NCI-H2081 (cell line): Measurements from ENCODE around the gene PYROXD2.

Experiments used
- DNase-seq, 2 experiments: peaks; one replicate each; lab custom pipeline; 2025; lab: John Stamatoyannopoulos, UW

Gene PYROXD2

DNA sequence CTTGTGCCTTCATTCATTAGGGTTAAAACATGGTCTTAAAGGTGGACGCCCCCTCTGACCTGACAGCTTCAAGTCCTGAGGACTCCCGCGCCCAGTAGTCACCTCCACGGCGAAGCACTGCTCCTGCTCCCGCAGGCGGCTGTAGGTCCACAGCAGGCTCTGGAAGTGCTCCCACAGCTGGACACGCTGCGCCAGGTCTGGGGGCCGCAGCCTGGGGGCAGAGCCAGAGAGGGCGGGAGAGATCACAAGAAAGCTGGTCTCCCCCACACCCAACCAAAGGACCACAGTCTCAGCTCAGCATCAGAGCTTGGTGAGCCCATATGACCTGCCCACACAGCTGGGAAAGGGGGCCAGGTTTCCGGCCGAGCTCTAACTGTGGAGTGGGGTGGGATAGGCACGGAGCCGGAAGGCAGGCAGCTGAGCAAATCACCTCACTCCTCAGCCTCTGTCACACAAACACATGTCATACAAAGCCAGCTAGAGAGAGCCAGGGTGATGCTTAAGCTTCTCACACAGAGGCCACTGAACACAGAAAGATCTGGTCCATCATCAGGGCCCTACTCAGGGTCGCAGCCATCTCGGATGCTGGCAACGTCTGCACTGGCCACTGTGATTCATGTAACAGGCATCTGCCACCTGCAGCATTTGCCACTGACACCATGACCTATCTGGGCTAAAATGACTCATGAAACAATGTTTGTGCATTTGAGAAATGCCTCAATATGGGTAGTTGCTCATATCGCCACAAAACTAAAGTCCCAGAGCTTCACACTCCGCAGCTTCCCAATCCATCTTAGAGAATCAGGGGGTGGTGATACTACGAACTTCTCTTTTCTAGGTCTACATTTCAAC, 19.1 kb upstream of the PYROXD2 start:
- DNase-seq = no peak

DNA sequence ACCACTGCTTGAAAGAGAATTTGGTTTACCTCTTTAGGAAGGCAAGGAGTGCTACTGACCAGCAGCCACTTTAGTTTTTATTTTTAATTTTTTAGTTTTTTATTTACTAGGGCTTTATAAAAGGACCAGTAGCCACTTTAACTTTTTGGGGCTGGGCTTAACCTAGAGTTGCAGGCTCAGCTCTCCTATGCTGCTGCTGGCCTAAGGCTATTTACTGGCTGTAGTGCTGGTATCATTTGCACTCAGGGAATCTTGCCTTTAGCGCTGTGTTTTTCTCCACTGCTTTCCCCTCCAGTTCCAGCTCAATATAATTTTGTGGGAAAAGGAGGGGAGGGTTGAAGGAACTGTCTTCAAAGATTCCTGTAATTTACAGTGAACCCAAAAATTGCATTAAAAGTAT, 18.4 kb upstream of the PYROXD2 start:
- DNase-seq = no peak

DNA sequence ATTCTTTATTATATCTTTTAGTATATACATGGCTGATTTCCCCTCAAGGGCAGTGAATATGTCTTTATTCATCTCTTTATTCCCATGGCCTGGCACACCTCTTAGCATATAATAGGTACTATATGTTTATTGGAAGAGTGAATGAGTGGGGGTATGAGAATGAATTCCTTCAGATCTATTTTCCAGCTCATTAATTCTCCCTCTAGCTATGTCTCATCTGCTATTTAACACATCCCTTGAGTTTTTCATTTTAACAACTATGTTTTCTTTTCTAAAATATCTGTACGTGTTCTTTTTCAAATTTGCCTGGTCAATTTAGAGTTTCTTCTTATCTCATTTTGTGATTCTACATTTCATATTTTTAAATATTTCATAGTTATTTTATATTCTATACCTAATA, 17.3 kb upstream of the PYROXD2 start:
- no peak for DNase-seq

DNA sequence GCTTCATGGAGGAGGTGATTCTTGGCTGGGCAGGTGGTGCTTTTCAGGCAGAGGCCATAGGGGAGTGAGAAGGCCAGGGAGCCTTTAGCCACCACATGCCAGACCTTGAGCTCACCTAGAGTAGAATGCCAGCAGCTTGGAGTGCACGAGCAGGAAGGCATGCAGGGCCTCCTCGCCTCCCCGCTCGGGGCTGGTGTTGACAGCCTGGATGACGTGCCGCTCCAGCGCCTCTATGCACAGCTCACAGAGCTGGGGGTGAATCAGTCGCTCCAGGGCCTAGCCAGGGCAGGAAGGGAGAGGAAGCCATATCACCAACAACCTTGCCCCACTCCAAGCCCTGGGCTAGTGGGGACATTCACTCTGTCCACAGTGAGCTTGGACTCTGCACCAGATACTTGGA, 16.0 kb upstream of the PYROXD2 start:
- no peak for DNase-seq

DNA sequence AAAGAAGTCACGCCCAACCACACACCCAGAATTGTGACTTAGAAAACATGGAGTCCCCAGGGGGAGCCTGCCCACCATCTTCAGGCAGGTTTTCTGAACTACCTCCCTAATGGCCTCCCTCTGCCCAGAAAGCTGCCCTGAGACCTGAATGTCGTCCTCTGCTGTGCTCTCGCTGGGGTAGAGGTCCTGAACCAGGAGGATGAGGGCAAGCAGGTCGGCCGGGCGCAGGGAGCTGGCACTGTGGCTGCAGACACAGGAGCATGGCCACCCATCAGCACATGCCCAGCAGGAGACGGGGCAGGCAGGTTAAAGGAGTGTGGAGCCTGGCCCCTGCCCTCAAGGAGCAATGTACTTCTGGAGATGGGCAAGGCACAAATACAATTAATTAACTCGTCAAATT, 15.4 kb upstream of the PYROXD2 start:
- DNase-seq = no peak

DNA sequence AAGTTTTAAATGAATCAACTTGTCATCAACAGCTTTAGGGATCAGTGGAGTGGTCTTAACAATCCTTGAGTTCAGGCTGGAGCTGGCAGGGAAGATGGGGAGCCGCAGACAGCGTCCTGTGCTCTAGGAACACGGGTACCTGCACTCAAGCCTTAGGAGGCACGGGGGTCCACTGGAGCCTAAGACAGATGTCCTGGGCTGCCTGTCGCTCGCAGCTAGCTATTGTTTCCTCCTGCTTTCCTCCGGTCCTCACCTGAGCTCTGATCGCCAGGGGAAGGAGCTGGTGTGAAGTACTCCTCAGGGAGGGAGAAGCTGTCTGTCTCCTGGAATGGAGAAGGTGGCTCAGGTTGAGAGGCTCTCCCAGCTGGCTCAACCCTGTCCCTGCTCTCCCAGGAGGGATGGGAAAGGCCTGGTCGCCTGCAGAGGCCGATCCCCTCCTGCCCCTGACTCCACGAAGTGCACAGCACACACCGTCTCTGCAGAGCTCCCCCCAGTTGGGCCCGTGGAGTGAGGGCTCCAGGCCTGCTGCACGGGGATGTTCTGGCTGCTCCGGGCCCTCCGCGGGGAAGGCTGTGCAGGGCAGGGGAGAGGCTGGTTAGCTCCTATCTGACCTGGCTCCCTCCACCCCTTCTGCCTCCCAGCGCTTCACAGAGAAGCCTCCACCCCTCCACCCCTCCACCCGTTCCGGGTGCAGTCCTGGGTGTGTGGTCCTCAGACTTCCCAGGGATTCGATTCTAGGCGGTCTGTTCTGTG, 14.5 kb upstream of the PYROXD2 start:
- DNase-seq = no peak

DNA sequence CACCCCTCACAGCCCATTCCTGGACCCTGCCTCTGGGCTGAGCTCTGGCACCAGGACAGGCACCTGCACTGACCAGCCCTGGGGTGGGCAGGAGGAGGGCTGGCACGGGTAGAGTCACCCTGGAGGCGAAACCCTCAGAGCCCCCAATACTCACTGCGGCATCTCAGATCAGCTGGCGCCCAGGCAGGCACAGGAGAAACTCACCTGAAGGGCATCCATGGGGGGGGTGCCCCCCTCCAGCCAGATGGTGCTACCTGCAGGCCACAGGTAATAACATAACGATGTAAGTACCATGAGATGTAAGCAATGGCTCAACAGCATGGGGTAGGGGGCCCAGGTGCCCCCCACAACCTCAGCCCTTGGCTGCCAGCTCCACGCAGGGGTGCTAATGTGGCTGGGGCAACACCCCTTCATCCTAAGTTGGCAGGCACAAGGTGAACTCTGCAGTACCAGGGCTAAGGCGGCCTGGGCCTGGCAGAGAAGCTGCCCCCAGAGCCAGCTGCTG, 12.1 kb upstream of the PYROXD2 start:
- DNase-seq = no peak

DNA sequence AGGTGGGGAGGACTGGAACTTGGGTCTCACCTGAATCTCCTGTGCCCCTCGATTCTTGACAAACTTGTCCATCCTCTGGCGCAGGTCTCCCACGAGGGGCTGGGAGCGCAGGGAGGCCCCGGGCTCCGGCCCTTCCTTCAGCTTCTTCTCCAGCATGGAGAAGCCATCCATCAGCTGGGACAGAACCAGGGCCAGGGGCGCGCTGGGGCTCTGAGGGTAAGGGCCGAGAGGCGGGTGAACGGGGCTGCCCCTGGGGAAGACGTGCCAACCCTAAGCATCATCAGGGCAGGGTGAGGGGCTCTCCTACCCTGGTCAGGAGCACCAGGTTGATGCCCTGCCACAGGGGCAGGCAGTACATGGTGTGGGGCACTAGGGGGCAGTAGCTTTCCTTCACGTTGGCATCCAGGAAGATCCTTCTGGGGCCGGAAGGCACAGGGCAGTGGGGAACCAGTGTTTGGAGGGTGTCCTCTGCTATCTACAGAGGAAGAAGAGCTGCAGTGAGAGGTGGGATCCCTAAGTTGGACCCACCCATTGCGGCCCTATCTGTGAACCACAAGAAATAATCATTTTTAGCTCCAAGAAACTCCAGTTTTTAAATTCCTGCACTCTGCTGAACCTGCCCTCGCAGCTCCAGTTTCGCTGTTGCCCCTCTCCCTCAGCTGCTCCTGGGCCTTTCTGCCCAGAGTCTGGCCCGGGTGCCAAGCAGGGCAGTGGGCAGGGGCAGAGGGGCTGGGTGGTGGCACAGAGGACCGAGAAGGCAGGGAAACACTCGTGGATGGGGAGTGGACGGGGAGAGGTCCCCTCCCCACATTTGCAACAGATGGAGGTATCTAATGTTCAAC, 10.8 kb upstream of the PYROXD2 start:
- peak in 1 of 2 experiments; percentile 5 for DNase-seq

DNA sequence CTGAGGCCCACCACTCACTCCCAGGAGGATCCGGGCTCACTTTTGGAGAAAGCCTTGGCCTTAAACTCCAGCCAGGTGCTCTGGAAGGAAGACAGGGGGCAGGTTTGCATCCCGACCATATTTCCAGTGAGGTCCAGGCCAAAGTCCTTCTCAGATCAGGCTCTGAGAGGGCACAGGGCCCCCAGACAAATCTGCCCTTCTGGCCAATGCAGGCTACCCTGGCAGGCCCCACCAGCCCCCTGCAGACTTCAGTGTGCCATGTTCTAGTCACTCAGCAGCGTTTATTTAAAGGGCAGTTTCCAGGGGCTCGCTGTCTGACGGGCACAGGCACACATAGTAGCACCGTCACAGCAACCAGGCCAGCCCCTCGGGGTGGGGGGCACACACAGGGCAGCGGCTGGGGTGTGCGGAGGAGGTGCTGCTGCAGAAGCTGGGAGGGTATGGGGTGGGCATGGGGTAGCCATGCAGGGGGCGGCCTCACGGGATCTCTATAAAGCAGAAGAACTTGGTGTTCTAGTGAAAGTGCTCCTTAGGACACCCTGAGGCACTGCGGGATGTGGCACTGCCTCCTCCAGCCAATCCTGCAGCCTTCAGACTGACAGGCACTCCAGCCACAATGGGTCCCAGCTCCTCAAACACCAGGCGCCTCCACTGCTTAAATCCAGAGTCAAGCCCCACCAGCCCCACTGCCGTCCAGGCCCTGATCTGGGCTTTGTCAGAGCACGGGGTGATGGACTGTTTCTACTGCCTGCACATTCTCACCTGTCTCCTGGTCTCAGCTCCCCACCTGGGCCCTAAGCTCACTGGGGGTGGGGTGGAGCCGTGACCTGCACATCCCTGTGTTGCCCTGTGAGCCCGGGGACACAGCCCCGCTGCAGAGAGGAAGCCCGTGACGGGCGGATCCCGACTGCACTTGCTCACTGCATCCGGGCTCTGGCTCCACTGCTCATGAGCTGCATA, 9.6 kb upstream of the PYROXD2 start:
- DNase-seq = no peak

DNA sequence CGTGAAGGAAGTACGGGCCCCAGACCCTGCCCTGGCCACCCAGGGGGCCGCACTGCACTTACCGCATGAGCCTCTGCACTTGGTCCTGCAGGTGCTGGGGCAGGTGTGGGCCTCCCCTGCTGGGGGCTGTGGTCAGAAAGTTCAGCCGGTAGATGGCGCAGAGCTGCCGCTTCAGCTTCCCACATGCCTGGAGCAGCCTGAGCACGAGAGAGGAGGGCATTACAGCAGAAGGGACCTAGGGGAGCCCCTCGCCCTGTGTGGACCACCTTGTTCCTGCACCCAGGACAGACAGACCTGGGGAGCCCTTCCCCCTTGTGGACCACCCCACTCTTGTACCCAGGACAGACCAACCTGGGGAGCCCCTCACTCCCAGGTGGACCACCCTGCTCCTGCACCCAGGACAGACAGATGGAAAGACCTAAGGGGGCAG, 8.7 kb upstream of the PYROXD2 start:
- no peak for DNase-seq

DNA sequence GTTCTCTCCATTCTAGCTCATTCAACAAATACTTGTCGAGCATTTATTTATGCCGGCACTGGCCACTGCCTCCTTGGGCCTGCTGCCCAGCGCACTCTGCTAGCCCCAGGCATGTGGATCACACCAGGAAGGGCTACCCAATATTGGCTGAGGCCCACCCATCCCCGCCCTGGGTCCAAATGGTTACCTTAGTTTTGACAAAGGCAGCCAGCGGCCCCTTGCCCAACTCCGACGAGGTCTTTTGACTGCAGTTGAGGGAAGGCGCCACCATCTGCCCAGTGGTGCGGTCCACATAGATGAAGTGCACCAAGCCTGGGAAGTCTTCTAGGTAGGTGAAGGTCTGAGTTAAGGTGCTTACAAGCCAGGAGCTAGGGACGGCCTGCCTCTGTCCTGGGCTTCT, 7.2 kb upstream of the PYROXD2 start:
- DNase-seq = no peak

DNA sequence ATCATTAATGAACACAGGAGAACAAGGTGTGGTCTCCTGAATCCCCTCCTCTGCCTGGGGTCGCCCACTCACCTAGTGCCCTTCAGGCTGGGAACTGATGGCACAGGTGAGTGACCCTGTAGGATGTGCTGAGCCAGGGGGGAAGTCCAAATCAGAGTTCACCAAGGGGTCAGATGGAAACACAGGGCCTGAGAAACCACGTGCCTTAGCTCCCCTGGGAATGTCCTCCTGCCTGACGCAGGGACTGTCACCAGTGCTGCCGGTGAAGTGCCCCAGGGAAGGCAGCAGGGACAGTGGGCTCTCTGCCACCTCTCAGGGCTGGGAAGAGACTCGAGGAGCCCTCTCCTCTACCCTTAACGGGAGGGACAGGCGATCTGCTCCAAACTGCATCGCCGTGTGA, 5.8 kb upstream of the PYROXD2 start:
- DNase-seq = no peak

DNA sequence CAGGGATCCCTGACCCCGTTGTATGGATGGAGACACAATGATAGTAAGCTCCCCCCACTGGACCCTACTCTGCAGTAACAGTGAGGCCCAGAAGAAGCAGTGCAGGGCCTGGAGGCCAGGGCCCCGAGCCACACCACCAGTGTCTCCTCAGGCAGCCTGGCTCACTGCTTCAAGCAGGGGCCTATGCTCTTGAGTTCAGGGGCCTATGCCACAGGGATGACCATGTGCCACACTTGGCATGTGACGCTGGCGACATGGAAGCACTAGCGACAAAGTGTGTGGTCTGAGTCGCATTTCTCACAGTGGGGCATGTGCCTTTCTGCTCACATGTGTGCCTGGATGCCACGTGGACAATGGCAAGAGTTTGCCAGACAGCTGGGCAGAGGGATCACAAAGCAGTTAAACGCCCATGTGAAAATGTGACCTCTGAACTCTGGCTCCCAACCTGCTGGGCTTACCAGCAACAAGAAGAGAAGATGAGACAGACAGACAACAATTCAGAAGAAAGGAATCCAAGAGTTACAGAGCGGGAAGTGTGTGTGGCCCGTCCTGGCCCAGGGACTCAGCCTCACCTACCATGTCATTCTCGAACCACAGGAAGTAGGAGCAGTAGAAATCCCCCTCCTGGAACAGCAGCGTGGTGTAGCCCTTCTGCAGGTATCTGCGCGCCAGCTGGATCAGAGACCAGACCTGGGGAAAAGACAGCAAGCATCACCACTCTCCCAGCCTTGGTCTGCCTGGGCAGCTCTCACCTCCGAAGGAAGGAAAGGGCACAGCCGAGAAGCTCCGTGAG, 4.7 kb upstream of the PYROXD2 start:
- DNase-seq = no peak

DNA sequence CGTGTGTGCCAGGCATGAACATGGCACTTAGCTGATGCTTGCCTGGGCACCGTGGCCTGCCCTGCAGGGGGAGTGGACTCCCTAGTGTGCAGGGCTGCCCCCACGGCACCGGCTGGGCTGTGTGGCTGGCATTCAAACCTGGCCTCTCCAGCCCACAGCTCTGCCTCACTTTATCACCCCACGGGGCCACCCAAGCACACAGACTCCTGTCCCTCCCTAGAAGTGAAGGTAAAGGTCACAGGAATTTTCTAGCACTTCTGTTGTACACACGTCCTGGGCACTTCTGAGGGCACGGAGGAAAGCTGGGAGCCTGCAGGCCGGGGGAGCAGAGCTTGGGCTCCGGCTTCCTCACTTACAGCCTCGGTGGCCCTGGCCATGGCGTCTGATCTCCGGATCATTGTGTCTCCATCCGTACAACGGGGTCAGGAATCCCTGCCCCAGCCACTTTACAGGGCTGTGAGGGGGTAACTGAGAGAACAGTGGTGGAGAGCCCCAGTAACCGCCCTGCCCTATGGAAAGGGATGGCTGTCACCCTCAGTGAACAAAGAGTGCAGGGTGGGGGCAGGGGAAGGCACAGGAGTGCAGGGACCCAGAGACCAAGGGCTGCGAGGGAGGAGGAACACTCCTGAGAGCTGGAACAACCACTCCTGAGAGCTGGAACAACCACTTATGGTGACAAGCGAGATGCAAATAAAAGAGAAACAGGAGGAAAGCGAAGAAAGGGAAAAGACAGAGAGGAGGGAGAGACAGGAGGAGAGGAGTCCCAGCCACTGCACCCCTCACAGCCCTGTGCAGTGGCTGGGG, 3.9 kb upstream of the PYROXD2 start:
- DNase-seq = no peak

DNA sequence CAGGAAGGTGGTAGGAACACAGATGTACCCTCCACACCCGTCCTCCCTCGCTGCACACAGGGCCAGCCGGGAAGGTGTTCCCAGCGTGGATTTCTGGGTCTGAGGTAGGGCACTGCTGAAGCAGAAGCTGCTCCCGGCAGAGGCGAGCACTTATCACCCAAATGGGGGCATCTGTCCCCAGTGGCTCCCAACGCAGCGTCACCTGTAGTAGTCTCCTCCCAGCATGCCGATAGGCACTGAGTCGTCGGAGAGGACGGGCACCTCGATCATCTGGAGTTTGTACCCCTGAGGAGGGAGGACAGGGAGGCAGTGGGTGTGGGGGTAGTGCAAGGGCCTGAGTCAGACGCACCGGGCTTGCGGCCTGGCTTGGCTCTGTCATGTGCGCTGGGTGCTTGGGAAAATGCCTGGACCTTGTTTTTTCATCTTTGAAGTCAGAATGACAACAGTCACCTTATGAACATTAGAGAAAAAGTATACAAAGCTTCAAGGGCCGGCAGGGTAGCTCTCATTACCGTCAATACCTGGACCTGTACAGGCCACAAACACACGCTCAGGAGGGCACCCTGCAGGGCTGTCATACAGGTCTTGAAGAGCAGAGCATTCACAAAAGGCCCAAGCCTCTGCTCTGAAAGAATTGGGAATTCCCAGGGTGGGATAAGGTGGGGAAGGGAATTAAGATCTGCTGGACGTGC, 3.1 kb upstream of the PYROXD2 start:
- DNase-seq = no peak

DNA sequence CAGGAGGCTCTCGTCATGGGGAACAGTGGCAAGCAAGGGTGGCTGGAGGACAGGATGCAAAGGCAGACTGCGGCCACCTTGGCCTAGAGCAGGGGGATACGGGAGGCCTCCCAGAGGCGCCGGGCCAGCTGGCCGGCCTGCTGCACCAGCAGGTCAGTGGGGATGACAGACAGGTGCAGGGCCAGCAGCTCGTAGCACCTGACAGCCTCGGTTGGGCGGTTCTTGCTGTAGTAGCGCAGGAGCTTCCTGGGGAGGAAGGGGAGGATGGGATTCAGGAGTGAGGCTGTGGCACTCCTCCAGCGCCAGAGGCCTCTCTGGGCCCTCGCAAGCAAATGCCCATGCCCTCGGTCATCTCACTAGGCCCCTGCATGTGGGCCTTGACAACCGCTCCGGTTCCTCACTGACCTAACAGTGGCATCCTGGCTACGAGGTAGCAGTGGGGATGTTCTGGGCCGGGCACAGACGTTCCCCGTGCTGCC, 2.5 kb upstream of the PYROXD2 start:
- no peak for DNase-seq

DNA sequence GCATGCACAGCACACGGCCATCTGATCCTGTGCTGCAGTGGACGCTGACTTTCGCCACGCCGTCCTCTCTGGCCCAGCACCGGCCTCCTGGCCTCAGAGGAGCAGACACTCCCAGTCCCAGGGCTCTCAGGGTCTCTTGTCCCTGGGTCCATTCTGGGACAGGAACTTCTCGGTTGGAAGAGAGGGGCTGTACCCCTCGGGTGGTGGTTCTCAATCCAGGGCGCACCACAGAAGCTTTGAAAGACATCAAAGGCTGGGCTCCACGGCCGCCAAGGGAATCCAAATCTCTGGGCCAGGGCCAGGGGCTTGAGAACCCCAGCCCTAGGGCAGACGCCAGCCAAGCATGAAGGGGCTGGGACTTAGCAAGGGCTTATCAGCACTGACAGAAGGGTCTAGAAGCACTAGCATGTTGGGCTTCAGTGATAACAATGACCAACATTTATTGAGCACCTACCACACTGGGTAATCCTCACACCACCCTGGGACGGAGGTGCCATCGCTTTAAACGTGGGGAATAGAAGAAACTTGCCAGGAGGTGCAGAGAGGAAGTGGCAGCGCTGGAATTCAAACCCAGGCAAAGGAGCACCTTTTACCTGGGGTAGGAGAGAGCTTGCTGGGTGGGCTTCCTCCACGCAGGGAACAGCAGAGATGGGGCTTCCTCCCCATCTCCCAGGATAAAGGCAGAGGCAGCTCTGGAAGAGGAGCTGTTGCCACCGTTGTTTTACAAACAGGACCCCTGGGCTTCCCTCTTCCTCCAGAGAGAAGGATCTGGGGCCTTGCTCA, 1.8 kb upstream of the PYROXD2 start:
- no peak for DNase-seq

DNA sequence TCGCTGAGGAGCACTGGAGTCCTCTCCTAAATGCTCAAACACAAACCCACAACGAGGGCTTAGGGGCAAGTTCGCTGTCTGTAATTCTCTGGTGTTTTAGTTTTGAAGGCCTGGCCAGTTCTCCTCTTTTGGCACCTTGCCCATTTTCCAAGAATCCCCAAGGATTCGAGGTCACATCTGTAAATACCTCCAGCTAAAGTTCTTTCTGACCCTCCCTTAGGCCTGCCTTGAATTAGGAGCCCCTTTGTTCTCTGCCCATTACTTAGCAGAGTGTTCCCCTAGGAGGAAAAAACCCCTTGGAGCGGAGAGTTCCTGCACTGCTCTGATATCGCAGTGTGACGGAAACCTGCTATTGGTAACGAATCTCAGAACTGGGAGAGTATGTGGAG, 743 bp upstream of the PYROXD2 start:
- DNase-seq = no peak
